ENCODE results near the gene CEACAM16.

CEACAM16 gene

GRCh38 chr19:44723952-44724319 lies 25.0 kb downstream of the CEACAM16 start:
- DNase-seq, result peak in 46 of 51 donors; percentile 7 to 78 (median 50)

- no peak for DNase-seq
Measured at GRCh38 chr19:44725251-44725650, 26.3 kb downstream of the CEACAM16 start.

GRCh38 chr19:44725684-44726083 lies 26.7 kb downstream of the CEACAM16 start:
- no peak for DNase-seq

- no peak for DNase-seq
Measured at GRCh38 chr19:44726465-44726864, 27.5 kb downstream of the CEACAM16 start.

GRCh38 chr19:44728178-44728577 lies 29.2 kb downstream of the CEACAM16 start:
- no peak for DNase-seq

- DNase-seq, result no peak
Measured at GRCh38 chr19:44729516-44730033, 30.6 kb downstream of the CEACAM16 start.

GRCh38 chr19:44731081-44731480 lies 32.1 kb downstream of the CEACAM16 start:
- DNase-seq, result no peak

GRCh38 chr19:44731622-44732021 lies 32.7 kb downstream of the CEACAM16 start:
- no peak for DNase-seq

- DNase-seq, result no peak
Measured at GRCh38 chr19:44732235-44733014, 33.5 kb downstream of the CEACAM16 start.

- DNase-seq, result no peak
Measured at GRCh38 chr19:44734357-44734756, 35.4 kb downstream of the CEACAM16 start.

- DNase-seq, result no peak
Measured at GRCh38 chr19:44735011-44735410, 36.1 kb downstream of the CEACAM16 start.

- no peak for DNase-seq
Measured at GRCh38 chr19:44737238-44738071, 38.5 kb downstream of the CEACAM16 start.

GRCh38 chr19:44738136-44738535 lies 39.2 kb downstream of the CEACAM16 start:
- DNase-seq, result no peak

GRCh38 chr19:44738603-44739558 lies 39.9 kb downstream of the CEACAM16 start:
- DNase-seq, result peak in 2 of 51 donors; percentile 12 to 18

GRCh38 chr19:44740351-44740824 lies 41.4 kb downstream of the CEACAM16 start:
- DNase-seq, result no peak

GRCh38 chr19:44741258-44741731 lies 42.3 kb downstream of the CEACAM16 start:
- DNase-seq, result no peak

GRCh38 chr19:44741841-44742329 lies 42.9 kb downstream of the CEACAM16 start:
- peak in 50 of 51 donors; percentile 17 to 96 (median 77) for DNase-seq

GRCh38 chr19:44742330-44743061 lies 43.5 kb downstream of the CEACAM16 start:
- no peak for DNase-seq

GRCh38 chr19:44744871-44745332 lies 46.0 kb downstream of the CEACAM16 start:
- DNase-seq, result no peak

GRCh38 chr19:44745341-44745831 lies 46.4 kb downstream of the CEACAM16 start:
- no peak for DNase-seq

All from hypothalamus (tissue), 51 donors.